HG03066 (cell line): ENCODE results near the gene KIF16B.
"Not testable (repeated sequence)": the region's sequence is repeated elsewhere in the genome, so short reads cannot be mapped to it uniquely, and the experiment has no call there.

Source experiments
- ATAC-seq: cut with Tn5 transposase; IDR thresholded peaks from one replicate; pipeline ENCODE4 v1.9.1; 2021; ENCODE audit warnings: low read depth; ENCODE audit not compliant: unreplicated experiment

KIF16B gene

GRCh38 chr20:16272780-16273360 is 300.4 kb downstream of the KIF16B start:
- ATAC-seq, result no peak

- no peak for ATAC-seq
Measured at GRCh38 chr20:16271450-16271849, 301.8 kb downstream of the KIF16B start.

DNA sequence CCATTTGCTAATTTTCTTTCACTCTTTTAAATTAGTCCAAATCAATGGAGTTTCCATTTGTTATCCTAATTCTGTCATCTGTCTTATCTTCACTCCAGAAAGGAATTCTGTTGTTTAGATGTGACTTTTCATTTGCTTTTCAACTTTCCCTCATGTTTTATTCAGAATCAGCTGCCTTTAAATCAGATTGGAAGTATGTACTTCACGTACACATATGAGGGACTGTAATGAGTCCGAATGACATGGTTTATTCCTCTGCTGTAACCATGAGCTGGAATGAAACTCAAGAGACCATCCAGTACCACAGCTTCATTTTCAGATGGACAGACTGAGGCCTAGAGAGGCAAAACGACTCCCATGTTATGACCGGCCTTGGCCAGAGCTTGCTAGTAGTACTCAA is 302.3 kb downstream of the KIF16B start:
- ATAC-seq, result no peak

DNA sequence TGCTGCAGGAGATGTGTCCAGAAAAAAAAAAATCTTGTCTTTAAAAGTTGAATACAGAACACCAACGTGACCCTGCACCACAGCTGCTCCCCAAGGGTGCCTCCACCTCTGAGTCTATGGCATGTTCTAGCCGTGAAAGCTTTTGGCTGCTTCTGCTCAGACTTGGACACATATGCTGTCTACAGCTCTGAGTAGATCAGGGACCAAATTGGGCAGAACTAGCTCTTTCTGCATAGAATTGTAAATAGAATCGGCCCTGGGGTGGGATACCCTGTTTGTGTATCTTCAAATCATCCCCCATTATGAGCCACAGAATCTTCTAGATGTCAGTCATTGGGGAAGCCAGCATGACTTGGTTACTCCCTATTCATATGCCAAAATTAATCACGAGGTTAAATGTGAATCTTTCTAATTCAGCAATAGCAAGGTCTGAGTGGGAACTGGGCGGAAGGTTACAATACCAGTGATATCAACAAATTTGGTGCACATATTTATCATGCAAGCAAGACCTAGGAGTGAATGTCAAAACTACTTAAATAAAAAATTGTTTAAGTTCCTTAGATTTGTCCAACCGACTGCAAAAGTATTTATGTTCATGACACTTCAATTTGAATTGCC is 302.8 kb downstream of the KIF16B start:
- ATAC-seq, result no peak

DNA sequence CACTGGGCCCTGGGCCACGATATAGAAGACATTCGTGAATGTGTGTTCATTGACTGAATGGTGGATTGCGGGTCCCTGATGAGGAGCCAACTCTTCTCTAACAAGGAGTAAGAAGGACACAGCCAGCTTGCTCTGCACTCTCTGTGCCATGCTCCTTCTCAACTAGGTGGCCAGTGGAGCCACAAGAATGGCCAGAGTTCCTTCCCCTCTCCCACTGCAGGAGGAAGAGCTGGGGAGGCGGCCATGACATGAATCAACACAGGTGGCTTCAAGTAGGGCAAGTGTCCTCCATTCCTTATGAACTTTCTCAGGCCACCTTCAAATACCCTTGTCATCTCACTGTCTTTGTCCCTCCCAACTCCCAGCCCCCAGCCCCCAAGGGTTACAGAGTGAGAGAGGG is 305.7 kb downstream of the KIF16B start:
- ATAC-seq, result no peak

- no peak for ATAC-seq
Measured at GRCh38 chr20:16265334-16265733, 307.9 kb downstream of the KIF16B start.

- ATAC-seq, result no peak
Measured at GRCh38 chr20:16263582-16263981, 309.7 kb downstream of the KIF16B start.

- ATAC-seq, result no peak
Measured at GRCh38 chr20:16262594-16262993, 310.7 kb downstream of the KIF16B start.

DNA sequence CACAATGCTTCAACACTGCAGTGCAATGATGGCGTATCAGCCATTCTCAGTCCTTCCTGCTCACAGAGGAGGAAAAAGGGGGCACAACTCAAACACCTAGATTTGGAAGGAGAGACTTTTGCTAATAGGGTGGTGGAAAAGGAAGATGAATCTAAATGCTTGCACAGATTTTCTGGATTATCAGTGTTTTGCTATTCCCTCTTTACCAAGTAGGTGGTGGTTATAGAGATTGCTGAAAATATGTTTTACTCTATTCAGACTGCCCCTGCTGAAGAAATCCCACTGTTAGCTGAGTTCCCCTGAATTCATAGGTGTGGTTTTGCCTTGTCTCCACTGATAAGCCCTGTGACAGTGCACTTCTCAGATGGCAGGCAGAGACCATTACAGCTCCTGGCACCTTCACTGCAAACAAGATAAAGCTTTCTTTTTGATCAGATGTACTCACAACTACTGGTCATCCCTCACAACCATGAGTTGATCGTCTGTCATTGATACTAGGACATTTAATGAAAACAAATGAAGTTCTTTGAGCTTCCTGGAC is 311.4 kb downstream of the KIF16B start:
- ATAC-seq, result no peak

DNA sequence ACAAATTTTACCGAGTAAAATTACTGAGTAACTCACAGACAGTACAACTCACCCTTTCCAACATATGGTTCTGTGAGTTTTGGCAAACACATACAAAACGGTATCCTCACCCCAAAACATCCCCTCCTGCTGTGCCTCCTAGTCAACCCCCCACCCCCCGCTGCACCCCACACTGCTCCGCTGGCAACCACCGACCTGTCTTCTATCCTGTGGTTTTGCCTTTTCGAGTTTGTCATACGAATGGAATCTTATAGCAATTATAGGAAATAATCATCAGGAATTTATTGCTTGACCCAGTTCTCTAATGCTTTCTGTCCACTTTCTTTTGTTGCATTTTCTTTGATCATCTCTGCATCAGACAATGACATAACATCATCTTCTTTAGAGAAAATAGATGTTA is 312.3 kb downstream of the KIF16B start:
- ATAC-seq, result no peak

GRCh38 chr20:16260133-16260532 is 313.1 kb downstream of the KIF16B start:
- not testable (repeated sequence) for ATAC-seq

GRCh38 chr20:16258766-16259165 is 314.5 kb downstream of the KIF16B start:
- no peak for ATAC-seq

GRCh38 chr20:16257813-16258430 is 315.3 kb downstream of the KIF16B start:
- no peak for ATAC-seq

DNA sequence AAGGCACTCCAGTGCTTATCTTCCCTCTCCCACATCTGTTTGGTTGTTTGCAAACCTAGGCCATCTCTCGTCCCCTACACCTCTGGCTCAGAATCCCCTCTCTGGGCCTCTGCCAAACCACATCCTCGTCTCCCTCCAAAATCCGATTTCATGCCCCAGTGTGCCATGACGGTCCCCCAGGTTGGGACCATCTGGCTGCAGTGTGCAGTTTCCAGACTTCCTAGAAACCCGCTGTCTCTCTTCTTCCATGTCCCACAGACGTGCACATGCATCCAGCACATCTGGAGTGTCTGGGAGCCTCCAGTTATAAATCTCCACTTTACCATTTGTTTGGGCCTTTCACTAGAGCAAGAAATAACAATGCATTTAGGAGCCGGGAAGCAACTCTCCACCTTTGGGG is 316.2 kb downstream of the KIF16B start:
- no peak for ATAC-seq

GRCh38 chr20:16246870-16247269 is 326.4 kb downstream of the KIF16B start:
- no peak for ATAC-seq

- no peak for ATAC-seq
Measured at GRCh38 chr20:16246291-16246690, 327.0 kb downstream of the KIF16B start.

- no peak for ATAC-seq
Measured at GRCh38 chr20:16245879-16246278, 327.4 kb downstream of the KIF16B start.

DNA sequence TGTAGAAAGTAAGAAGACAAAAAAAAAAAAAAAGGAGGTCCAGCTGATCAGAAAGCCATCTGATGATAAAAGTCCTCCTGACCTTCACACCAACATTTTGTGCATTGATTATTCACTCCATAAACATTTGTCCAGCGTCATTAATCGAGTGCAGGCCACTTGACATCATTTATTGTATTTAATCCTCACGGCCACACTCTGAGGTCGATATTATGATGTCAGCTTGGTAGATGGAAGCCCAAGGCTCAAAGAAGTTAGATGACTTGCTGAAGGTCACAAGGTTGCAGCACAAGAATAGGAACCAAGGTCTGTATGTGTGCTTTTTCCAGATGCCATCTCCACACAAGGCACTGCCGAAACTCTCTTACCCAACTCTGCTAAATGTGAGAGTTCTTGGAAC is 328.4 kb downstream of the KIF16B start:
- ATAC-seq, result no peak

DNA sequence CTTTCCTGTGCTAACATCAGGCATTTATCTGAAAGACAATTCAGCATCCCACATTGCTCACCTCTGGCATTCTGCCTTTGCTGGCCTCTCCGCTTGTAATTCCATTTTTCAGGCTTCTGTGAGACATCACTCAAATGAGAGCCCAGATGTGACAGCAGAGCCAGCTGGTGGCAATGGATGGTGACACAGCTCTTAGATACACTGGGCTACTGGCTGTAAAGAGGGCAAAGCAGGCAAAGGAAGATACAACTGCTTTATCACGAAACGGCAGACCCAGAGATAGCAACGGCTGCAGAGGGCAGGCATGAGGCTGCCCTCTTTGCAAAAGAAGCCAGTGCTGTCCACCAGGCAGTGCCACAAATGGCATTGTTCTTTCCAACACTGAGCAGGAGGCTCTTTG is 329.8 kb downstream of the KIF16B start:
- no peak for ATAC-seq

DNA sequence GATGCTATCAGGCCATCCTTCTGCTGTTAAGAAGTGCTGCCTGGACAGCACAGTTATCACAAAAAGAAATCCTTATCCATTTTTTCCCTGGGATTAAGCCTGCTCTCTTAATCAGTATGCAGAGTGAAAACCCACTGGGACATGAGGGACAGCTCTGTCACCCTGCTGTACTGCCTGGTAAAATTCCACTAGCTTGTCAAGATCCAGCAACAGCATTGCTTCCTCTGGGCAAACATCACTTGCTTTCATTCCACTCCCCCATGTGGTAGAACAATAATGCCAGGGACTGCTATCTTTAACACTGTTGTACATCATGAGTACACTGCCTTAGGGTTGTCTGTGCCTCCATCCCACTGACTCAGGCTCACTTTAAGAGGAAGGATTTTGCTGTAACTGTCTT is 331.3 kb downstream of the KIF16B start:
- no peak for ATAC-seq

DNA sequence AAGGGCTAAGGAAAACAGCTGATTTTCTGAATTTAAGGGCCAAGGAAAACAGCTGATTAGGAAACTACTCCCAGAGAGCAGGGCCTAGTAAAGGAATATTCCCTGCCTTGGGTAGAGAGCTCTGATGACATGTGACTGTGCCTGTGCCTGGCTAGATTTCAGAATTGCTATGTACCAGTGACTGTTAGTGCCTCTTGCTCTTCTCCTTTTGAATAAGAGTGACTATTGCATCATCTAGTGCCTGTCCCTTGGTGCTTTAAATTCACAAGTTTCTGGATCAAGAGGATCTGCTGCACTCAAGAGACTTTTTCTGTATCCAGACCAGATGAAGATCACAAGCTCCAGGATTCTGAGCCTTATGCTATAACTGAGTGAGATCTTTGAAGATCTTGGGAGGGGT is 332.9 kb downstream of the KIF16B start:
- ATAC-seq, result no peak
